GM18505 (cell line): ENCODE data around the gene JPH4.
"Not testable (repeated sequence)": the region's sequence is repeated elsewhere in the genome, so short reads cannot be mapped to it uniquely, and the experiment has no call there.

Source experiments
- ATAC-seq: cut with Tn5 transposase; IDR thresholded peaks from one replicate; pipeline ENCODE4 v1.9.1; 2021; ENCODE audit not compliant: unreplicated experiment
- POLR2A ChIP-seq: IDR thresholded peaks from 4 replicates; pipeline ENCODE4 v1.6.1; 2011; ENCODE audit warnings: borderline replicate concordance; ENCODE audit not compliant: insufficient read depth, insufficient read length; ENCODE audit errors: extremely low read depth

Gene JPH4

GRCh38 chr14:23613242-23614070 lies 34.9 kb upstream of the JPH4 start:
- TF ChIP-seq POLR2A, result no peak
- ATAC-seq, result no peak

DNA sequence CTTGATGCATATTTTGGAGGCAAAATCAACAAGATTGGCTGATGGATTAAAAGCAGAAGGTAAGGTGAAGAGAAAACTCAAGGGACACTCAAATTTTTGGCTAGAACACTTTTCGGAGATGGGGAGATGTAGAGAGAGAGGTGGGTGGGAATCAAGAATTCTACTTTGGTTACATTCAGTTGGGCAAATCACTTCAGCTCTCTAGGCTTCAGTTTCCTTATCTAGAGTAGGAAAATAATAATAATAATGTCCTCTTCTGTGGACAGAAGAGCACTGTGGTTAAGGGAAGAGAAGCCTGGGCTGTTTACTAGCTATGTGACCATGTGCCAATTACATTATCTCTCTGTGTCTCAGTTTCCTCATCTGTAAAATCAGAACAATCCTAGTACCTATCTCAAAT lies 34.2 kb upstream of the JPH4 start:
- ATAC-seq, result no peak
- TF ChIP-seq POLR2A, result no peak

- no peak for TF ChIP-seq POLR2A
- ATAC-seq, result no peak
Measured at GRCh38 chr14:23612354-23612732, 33.8 kb upstream of the JPH4 start.

- ATAC-seq, result no peak
- TF ChIP-seq POLR2A, result no peak
Measured at GRCh38 chr14:23610815-23611289, 32.3 kb upstream of the JPH4 start.

DNA sequence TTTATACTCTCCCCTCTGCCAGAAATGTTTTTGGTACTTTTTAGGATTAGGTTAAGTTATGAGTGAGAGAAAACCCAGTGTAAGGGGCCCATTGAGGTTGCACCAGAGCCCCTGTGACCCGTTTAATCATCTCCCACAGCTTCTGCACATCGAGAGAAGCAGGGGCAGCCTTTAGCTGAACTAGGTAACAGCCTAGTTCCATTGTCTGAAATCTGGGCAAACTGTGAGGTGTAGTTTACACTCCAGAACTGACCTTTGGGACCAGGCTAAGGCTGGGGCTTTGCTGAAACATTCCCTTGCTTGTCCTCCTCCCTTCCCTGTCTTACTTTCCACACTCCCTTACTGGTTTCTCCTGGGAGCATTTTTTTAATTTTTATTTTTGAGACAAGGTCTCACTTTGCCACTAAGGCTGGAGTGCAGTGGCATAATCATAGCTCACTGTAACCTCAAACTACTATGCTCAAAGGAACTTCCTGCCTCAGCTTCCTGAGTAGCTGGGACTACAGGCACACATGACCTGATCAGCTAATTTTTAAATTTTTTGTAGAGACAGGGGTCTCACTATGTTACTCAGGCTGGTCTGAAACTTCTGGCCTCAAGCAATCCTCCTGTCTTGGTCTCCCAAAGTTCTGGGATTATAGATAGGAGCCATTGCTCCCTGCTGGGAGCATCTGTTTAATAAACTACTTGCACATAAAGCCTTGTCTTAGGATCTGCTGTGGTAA lies 31.7 kb upstream of the JPH4 start:
- TF ChIP-seq POLR2A, result no peak
- ATAC-seq, result no peak

- not testable (repeated sequence) for ATAC-seq
Measured at GRCh38 chr14:23609411-23610089, 31.0 kb upstream of the JPH4 start.

- no peak for ATAC-seq
- TF ChIP-seq POLR2A, result no peak
Measured at GRCh38 chr14:23609001-23609400, 30.4 kb upstream of the JPH4 start.

DNA sequence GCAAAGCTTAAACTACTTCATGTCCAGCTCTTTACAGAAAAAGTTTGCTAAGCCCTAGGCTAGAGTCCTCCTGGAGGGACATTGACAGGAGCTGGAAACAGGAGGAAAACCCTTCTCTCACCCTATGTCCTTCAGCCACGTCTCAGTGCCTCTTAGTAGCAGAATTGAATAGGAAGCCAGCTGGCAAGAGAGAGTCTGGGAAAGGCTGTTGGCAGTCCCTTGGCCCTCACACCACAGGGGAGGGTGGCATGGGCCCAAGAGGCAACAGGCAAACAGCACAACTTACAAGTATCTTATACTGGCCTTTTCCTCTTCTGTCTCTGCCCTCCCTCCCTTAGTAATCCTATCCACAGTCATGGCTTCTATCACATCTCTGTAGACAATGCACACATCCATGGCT lies 29.9 kb upstream of the JPH4 start:
- no peak for TF ChIP-seq POLR2A

GRCh38 chr14:23605931-23606585 lies 27.5 kb upstream of the JPH4 start:
- TF ChIP-seq POLR2A, result peak; percentile 47
- peak; percentile 75 for ATAC-seq

More for the DNA sequence above, 29.9 kb upstream of the JPH4 start:
- no peak for ATAC-seq

GRCh38 chr14:23604675-23605170 lies 26.1 kb upstream of the JPH4 start:
- no peak for TF ChIP-seq POLR2A
- no peak for ATAC-seq

GRCh38 chr14:23604148-23604547 lies 25.6 kb upstream of the JPH4 start:
- TF ChIP-seq POLR2A, result no peak
- no peak for ATAC-seq

GRCh38 chr14:23603103-23603502 lies 24.5 kb upstream of the JPH4 start:
- no peak for ATAC-seq
- no peak for TF ChIP-seq POLR2A

- no peak for ATAC-seq
- TF ChIP-seq POLR2A, result no peak
Measured at GRCh38 chr14:23602181-23603095, 23.8 kb upstream of the JPH4 start.

GRCh38 chr14:23601845-23602180 lies 23.2 kb upstream of the JPH4 start:
- ATAC-seq, result no peak

More at GRCh38 chr14:23601845-23602180, 23.2 kb upstream of the JPH4 start:
- TF ChIP-seq POLR2A, result no peak
